Measurements from ENCODE around the gene APBB3. TPM values are rescaled to one million over a fixed set of nuclear protein-coding genes. Genes with fewer than 3 reads are reported as not detected.

Gene APBB3
- polyA plus RNA-seq, 5 donors = 41.6 to 57.2 (median 47.9) TPM

DNA sequence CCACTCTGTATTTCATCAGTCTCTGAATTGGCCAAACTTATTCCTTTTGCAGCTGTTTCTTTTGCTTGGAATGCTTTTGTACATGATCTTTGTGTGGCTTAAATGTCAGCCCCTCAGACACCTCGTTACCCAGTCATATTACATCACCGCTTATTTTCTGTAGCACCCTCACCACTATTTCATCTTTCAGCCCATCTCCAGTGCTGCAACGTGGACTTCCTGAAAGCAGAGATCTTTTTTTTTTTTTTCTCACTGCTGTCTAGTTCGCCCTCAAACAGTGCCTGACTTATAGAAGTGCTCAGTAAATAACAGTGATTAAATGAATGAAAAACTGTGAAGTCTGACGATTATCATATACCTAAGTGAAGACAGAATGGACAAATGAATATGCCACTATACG is 8.0 kb downstream of the APBB3 start:
- DNase-seq = peak; percentile 50 to 51

DNA sequence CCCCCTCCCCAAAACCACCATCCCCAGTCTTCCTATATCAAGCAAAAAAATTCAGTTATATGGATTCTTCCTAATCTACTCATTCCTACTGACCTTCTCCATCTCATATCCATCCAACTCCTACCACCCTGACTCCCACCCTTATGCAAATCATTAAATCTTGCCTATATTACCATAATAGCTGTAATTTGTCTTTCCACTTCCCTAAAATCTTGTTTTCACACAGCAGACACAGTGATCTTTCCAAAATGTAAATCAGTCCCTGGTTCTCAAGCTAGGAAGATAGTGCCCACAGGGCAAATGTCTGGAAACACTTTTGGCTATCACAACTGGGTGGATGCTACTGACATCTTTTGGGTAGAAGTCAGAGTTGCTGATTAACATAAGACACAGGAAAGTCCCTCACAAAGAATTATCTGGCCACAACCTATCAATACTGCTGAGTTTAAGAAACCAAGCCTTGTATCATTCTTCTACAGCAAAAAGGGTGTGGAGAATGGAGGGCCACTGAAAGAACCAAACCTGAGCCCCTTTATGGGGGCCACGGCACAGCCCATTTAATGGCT is 8.6 kb downstream of the APBB3 start:
- DNase-seq = no peak

DNA sequence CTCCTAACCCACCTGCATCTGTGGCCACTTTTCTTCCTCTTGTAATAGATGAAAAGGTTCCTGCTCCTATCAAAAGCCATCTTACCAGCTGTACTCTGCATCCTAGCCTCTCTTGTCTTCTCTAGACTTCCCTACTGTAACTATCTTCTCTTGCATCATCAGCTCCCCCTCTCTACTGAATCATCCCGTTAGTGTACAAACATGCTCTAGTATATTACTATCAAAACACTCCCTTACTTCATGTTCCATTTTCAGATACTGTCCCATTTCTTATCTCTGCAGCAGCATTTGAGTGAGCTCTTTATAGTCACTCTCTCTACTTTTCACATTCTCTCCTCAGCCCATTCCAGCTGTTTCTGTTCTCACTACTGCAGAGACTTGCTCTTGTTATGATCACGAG is 9.9 kb downstream of the APBB3 start:
- DNase-seq = no peak

DNA sequence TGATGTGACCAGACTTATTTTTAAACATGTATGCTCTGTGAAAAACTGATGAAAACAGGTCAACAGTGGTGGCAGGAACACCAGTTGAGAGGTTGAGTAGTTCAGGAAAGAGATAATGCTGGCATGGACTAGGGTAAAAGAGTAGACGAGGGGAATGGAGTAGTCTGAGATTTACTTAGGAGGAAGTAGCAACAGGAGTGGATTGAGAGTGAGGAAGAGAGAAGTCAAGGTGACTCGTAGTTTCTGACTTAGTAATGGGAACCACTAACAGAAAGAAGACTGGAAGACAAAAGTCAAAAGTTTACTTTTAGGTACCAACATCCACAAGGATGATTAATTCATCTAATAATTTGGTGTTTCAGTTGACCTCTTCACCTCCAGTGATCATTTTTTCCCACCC is 10.7 kb downstream of the APBB3 start:
- DNase-seq = no peak

DNA sequence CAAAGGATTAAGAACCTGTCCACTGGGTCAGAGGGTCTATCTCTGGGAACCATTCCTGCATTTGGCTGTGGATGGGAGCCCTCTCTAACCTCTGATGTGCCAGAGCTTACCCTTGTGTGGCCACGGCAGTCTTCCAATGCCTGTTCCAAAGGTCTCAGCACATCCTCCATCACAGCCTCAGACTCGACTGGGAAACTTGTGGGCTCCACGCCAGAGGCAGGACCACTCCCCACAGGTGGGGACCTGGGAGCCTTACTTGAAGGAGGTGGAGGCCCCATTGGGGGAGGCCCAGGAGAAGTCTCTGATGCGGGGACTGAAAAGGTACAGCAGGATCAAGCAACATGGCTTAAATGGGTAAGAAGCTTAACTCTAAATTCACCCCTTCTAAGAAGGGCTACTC is 12.5 kb downstream of the APBB3 start:
- DNase-seq = no peak

DNA sequence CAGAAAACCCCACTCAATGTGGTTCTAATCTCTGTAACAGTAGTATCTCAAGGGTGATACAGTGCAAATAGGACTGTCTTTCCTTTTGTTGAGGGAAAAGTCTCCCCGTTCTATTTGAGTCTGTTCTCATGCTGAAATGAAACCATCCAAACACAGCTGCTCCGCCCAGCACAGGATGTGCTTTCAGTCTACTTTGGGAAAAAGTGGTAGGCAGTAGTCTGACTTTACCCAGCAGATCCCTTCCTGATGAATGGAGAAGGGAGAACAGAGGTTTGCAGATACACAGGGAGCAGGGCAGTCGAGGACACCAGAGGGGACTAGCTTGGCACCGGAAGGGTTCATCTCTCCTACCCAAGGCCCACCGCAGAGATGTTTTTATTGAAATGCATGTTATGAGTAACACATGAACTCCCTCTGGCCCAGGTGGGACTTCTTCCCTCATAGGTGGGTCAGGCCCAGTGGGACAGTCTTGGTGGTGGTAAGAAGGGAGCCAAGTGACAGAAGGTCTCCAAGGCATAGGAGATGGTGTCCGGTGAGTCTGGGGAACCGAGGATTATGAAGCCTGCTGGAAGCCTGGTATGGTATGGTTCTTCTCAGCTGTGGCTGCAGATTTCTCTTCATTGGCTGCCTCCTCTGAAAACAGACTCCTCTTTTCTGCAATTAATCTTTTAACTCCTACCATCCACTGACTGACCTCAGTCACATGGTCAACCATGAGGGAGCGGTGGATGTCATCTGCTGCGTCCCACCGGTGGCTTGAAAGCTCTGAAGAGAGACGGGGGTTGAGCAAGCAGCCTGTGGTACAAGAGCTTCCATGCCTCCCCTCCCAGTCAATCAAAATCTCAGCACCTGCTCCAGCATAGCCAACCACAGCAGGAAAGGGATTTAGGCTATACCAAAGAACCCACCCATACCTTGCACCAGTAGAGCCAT is 14.0 kb downstream of the APBB3 start:
- DNase-seq = no peak

DNA sequence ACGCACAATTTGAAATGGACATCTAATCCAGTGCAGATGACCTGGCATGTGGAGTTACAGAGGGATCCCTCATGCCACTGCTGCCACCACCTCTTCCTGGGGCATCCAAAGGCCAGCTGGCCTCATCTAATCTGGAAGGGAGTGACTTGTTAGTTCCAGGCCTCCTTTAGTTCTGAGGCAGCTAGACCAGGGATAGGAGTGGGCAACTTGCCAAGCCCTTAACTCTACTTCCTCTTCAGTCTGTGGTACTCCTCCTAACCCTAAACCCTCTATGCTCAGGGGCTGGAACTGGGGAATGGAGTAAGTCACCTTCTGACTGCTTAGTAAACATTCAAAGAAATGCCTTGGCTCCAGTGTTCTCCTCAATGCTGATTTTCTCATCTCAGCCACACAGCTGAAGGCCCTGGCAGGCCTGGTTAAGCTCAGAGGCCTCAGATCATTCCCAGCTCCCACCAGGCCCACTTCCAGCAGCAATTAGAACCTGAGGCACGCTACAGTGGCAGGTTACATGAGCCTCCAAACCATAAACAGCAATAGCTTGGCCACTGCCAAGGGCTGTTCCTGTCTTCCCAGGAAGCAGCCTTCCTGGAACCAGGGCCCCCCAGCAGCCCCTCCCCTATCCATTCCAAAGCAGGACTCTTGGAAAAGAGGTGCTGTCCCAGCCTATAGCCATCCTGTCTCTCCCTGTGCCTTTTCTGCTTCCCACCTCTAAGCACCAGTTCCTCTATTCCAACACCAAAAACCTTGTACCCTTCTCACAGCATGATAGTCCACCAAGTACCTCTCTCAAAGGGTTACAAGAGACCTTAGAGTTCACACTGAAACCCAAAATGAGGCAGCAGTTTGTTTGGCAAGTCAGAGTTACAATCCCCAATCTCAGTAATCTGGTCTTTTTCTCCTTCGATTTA is 14.9 kb downstream of the APBB3 start:
- DNase-seq = no peak

DNA sequence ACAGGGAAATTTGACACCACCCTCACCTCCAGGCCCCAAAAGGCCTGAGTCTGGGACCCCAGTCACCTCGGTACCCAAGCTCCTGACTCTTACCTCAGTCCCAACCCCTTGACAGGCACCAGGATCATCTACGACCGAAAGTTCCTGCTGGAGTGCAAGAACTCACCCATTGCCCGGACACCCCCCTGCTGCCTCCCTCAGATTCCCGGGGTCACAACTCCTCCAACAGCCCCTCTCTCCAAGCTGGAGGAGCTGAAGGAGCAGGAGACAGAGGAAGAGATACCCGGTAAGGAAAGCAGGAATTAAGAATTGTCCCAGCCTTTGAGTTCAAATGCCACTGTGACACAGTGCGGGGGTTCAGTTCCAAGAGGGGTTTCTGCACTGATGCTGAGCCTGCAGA is 15.6 kb downstream of the APBB3 start:
- DNase-seq = no peak

DNA sequence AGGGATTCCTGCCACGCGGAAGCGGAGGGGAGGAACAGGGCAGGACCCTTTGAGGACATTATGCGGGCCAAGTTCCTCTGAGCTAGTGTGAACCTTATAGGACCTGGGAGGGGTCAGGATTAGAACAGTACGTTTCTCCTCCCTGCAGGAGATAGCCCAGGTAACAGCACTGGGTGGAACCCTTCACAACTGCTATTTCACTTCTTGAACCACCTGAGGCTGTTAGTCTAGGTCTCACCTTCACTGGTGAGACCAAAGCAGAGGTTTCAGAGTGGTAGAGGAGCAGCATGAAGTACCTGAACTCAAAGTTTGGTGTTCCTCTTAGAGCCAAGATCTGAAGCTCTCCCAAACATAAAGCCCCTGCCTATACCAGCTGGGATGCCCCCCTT is 16.1 kb downstream of the APBB3 start:
- DNase-seq = no peak

DNA sequence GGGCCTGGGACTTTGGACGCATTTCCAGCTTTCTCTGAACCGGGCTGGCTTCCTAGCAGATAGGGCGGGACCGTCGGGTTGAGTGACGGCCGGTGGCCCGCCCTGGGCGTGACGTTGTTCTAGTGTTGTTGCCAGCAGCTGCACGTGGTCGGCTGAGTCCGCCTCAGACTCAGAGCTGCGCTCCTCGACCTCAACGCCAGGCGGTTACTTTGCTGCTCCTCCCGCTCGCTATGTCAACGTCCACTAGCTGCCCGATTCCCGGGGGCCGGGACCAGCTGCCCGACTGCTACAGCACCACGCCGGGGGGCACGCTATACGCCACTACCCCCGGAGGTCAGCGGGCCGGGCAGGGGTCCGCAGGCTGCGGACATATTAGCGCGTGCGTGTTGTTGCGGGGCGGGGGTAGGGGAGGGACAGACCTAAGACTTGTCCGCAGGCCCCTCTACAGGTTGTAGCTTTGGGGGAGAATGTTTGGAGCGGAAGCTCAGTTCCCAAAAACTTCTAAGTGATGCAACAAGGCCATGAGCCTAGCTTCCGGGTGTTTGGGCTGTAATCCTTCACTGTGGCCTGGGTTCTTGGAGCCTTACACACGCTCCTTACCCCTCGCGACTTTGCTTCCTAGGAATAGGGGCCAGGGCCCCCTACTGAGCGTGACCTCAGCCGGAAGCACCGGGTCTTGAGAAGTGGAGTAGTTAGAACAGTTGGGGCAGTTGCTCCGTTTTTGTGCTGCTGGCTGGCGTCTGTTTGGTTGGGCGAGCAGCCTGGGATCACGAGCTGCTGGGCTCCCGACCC is 16.7 kb downstream of the APBB3 start, which contains the start of gene EIF4EBP3:
EIF4EBP3 (plus strand) TSS at position 155 of the 792 bp plus-strand sequence; CDS start at position 231, 76 bp downstream.
- peak; percentile 97 to 98 for DNase-seq

DNA sequence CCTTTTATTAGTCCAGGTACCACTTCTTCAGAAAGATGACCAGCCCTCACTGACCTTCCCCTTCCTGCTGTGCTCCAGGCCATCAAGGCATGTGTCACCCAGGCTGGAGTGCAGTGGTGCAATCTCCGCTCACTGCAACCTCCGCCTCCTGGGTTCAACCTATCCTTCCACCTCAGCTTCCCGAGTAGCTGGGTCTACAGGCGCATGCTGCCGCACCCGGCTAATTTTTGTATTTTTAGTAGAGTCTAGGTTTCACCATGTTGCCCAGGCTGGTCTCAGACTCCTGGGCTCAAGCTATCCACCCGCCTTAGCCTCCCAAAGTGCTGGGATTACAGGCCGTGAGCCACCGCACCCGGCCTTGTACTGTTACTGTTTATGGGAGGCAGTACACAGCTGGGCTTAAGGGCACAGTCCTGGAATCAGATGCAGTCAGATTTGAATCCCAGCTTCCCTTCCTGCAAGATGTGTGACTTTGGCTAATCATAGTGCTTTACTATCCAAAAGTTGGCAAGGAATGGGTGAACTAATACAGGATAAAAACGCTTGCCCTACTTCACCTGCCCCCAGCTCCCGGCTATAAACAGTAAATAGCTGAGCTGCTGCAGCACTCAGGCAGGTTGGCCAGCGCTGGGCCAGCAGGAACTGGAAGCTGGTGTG is 17.4 kb downstream of the APBB3 start:
- no peak for DNase-seq

DNA sequence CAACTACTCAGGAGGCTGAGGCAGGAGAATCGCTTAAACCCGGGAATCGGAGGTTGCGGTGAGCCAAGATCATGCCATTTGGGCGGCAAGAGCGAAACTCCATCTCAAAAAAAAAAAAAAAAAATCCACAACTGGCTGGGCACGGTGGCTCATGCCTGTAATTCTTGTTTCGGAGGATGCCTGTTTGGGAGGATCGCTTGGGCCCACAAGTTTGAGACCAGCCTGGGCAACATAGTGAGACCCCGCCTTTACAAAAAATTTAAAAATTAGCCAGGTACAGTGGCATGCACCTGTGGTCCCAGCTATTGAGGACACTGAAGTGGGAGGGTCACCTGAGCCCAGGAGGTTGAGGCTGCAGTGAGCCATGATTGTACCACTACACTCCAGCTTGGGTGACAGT is 18.8 kb downstream of the APBB3 start:
- no peak for DNase-seq

DNA sequence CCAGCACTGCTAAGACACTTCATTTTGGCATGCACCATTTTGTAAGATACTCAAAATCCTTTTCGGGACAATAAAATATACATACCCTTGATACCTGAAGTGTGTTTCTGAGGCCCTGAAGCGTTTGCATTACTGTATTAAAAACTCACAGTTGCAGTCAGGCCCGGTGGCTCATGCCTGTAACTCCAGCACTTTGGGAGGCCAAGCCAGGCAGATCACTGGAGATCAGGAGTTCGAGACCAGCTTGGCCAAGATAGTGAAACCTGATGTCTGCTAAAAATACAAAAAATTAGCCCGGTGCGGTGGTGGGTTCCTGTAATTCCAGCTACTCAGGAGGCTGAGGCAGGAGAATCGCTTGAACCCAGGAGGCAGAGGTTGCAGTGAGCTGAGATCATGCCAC is 19.4 kb downstream of the APBB3 start:
- DNase-seq = no peak

DNA sequence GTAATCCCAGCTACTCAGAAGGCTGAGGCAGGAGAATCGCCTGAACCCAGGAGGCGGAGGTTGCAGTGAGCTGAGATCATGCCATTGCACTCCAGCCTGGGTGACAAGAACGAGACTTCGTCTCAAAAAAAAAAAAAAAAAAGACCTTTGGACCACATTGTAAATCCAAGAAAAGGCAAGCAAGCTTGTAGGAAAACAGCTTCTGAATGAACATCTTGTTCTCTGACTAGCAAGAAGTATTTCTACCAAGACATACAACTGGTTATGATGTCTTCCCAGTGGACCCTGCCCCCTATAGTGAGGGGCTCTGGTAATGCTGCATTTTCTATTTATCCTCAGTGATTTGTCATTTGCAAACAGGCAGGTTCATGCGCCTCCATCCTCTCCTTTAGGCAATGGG is 21.4 kb downstream of the APBB3 start:
- no peak for DNase-seq

DNA sequence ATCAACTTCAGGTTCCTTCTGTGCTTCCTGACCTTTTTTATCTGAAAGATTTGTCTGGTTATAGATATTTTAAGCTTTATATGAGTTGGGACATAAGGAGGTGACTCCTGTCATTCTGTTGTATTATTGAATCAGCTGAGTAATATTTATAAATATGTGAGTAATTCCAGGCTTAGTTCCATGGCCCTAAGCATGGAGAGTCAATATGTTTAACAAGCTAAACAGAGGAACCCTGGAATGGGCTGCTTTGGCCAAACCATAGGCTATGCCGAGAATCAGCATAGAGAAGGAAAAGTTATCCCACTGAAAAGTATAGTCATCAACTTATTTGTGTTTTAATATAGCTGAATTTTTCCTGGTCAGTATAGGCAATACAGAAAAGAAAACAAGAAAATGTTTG is 24.2 kb downstream of the APBB3 start:
- no peak for DNase-seq

DNA sequence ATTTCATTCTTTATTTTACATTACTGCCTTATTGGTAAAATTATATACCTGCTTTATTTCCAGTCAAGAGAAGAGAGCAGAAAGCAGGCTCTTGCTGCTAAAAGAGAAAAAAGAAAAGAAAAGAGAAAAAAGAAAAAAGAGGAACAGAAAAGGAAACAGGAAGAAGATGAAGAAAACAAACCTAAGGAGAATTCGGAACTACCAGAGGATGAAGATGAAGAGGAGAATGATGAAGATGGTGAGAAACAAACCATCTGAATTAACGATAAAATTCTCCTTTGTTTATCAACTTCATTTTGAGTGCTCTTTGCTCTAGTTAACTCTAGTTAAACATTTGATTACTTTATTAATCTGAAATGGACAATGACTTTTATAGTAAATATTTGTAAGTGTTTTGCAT is 40.4 kb downstream of the APBB3 start:
- no peak for DNase-seq

DNA sequence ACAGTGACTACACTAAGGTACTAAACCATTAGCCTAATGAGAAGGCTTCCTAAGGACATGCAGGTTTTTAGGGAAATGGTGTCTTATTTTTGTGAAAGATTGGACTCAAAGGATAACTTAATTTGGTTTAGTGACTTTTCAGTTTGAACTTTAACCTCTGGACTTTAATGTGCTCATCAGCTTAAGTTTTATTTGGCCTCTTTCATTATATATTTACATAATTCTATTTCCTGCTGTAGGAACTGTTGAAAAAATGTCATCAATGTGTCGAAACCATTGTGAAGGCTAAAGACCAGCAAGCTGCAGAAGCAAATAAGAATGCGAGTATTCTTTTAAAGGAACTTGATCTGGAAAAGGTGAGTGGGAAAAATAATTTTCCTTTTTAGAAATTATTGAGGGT is 51.3 kb downstream of the APBB3 start:
- no peak for DNase-seq

DNA sequence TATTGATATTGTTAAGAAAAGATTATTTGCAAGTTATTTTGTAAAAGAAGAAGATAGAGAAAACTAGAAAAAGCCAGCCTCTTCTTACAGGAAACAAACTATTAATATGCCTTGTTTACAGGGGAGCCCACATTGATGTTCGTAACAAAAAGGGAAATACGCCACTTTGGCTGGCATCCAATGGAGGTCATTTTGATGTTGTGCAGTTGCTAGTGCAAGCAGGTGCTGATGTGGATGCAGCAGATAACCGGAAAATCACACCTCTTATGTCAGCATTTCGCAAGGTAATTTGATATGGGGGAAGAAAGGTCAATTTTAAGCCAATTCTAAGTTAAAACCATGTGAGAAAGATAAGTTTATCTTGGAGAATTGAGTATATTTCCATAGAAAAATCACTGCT is 54.5 kb downstream of the APBB3 start:
- DNase-seq = no peak
